CD4-positive, alpha-beta T cell treated with Interleukin-17A for 4 hours (primary cell): ENCODE results near the gene MXRA7.
"Not testable (repeated sequence)": the region's sequence is repeated elsewhere in the genome, so short reads cannot be mapped to it uniquely, and the experiment has no call there.

Experiments
- DNase-seq: peaks from one replicate; pipeline ENCODE4 v3.0.0-alpha.2; 2020; ENCODE audit warnings: mixed read lengths

MXRA7 gene

DNA sequence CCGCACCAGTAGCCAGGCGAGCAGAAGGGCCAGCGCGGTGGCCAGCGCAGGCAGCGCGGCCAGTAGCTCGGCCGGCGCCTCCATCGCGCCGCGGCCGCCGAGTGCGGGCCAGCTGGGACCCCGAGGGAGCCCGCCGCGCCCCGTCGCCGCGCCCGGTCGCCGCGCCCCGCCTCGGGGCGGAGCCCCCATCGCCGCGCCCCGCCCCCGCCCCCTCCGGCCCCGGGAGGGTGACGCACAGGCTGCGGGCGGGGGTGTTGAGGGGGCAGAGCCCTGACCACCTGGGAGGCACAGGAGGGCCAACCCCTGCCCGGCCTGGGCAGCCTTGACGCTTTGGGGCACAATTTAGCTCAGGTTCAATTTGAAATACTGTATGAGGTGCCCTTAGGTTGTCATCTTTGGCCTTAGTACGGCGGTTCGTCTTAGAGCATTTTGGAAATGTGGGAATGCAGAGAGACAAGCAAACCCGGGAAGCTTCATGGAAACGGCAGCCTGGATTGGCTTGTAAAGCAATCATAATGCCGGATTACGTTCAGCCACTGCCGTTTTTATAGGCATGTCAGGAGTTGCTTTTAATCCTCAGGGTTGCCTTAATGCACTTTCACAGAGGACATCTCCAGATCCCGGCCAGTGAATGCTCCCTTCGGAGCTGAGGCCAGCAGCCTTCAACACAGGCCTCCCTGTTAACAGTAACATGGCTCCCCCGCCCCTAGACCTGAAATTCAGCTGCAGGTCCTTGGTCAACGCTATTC is at the start of gene MXRA7:
MXRA7 (minus strand) TSS at position 103 of the 749 bp plus-strand sequence; CDS start at position 84, 19 bp downstream.
- DNase-seq = peak; percentile 71

- DNase-seq = no peak
Measured at GRCh38 chr17:76758570-76758969, 47.8 kb upstream of the MXRA7 start.

DNA sequence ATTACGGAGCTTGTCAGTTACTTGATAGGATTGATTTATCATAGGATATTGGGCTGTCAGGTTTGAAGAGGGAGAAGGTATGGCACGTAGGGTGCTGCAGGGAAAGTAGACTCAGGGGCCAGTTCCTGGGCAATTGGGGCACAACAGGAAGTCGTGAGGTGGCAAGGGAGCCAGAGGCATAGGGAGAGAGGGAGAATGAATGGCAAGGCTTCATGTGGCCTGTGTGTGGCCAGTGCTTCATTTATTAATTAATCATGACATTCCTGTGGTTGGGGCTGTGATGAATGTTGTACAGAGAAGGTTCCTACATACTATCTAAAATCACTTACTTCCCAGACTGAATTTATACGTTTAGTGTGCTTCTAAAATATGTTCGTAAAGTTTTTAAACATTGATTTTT is 46.5 kb upstream of the MXRA7 start:
- no peak for DNase-seq

- no peak for DNase-seq
Measured at GRCh38 chr17:76755285-76755684, 44.5 kb upstream of the MXRA7 start.

GRCh38 chr17:76753061-76753961 is 42.5 kb upstream of the MXRA7 start:
- DNase-seq = peak; percentile 32

DNA sequence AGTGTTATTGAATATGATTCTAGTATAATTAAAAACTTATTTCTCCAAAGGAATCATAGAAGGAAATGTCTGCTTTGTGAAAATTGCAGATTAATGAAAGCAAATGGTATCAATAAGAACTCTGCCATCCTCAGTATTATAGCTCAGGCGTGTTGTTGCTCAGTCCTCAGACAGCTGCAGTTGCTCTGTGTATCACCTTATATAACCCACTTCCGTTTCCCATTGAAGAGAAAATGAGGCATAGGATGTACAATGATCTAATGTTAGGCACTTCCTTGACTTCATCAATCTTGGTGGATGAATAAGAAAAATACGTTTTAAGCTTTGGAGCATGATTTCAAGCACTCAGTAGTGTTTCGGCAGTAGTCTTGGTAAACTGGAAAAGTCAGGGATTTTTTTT is 41.2 kb upstream of the MXRA7 start:
- peak; percentile 23 for DNase-seq

DNA sequence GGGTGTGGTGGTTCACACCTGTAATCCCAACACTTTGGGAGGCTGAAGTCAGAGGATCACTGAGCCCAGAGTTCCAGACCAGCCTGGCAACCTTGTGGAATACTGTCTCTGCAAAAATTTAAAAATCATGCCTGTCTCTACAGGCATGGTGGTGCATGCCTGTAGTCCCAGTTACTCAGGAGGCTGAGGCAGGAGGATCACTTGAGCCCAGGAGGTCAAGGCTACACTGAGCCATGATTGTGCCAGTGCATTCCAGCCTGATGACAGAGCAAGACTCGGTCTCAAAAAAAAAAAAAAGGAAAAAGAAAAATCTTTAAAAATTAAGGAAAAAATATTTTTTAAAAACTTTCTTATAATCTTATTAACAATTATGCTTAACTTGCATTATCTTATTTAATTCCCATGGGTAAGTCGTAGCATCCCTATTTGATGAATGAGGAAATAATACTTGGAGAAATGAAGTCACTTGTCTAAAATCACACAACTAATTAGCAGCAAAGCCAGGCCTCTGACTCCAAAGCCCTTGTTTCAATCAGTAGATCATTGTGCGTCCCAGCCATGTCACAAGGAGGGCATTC is 40.7 kb upstream of the MXRA7 start:
- no peak for DNase-seq

- no peak for DNase-seq
Measured at GRCh38 chr17:76748657-76749056, 37.9 kb upstream of the MXRA7 start.

GRCh38 chr17:76747716-76748363 is 37.1 kb upstream of the MXRA7 start:
- DNase-seq = no peak

DNA sequence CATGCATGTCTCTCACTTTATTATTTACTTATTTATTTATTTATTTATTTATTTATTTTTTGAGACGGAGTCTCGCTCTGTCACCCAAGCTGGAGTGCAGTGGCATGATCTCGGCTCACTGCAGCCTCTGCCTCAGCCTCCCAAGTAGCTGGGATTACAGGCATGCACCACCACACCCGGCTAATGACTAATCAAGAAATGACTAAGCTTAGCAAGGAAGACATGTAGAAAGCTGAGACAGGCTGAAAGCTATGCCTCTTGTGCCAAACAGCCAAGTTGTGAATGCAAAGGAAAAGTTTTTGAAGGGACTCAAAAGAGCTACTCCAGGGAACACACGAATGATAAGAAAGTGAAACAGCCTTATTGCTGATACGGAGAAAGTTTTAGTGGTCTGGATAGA is 35.0 kb upstream of the MXRA7 start:
- not testable (repeated sequence) for DNase-seq

DNA sequence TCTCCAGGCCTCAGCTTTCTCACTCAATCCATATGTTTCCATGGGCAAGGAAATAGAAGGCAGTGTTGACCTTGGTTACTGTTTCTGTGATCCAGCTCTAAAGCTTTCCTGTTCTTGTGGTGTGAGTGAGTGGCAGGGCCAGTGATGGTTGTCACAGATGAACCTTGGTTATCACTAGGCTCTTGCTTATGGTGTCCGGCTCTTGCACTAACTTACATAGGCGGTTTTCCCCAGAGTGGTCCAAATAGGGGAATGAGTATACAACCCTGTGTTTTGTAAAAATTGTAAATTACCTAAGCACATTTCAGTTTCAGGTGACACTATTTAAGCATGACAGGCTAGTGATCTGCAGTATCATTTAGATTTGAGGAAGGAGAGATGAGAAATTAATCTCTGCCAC is 34.0 kb upstream of the MXRA7 start:
- no peak for DNase-seq

DNA sequence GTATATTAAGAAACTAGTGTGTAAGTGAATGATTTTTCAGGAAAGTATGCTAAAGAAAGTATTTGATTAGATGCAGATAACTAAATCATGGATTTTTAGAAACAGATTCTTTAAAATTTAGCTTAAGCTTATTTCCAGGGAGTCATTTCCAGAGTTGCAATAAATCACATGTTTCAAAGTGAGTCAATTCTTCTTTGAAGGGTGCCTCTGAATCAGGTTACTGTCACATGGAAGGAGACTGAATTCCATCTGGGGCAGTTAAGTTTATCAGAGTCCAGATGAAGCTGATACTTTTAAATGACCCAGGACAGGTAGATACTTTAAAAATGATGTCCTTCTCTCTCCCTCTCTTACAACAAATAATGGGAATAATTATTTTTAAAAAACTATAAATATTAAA is 32.2 kb upstream of the MXRA7 start:
- DNase-seq = no peak

DNA sequence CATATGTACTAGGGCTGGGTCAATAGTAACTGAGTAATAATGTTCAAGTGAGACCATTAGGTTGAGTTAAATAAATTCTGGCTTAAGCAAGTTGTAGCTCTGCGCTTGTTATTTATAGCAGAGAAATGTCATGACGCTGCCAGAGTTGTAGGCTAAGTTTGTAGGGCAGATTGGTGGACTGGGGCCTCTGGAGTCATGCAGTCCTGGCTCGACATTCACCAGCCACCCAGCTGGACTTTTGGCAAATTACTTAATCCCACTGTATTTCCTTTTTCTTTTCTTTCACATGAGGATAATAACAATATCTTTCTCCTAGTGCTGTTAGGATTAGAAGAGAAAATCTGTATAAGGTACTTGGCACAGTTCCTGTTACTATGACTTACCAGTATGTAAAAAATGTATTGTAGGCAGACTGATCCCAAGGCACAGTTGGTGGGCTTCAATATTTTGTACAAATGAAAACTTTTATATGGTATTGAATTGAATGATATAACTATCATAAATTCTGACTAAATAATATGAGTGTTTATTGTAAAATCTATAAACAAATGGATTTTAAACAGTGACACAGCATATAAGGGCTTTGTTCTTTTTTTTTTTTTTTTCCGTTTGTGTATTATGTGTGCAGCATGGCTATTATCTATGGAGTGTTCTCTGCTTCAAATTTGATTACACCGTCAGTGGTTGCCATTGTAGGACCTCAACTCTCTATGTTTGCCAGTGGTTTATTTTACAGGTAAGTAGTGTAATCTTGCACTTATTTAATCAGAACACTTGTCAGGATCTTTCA is 29.8 kb upstream of the MXRA7 start:
- DNase-seq = no peak

GRCh38 chr17:76739568-76740115 is 28.9 kb upstream of the MXRA7 start:
- DNase-seq = not testable (repeated sequence)

DNA sequence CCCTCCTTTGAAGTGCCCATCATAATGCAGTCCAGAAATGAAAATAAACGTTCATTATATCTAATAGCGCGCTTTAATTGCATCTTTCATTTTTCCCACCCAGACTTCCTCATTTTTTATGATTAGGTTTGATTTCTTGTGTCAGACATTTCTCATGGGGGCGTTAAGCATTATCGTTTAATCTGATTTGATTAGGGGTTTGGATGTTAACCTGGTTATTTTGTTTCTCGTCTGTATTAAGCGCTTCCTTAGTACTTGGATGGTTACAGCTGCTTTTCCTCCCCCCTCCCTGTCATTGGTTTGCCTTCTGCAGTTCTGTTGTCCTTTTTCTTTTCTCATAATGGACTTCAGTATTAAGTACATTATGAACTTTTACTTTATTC is 27.7 kb upstream of the MXRA7 start:
- no peak for DNase-seq

DNA sequence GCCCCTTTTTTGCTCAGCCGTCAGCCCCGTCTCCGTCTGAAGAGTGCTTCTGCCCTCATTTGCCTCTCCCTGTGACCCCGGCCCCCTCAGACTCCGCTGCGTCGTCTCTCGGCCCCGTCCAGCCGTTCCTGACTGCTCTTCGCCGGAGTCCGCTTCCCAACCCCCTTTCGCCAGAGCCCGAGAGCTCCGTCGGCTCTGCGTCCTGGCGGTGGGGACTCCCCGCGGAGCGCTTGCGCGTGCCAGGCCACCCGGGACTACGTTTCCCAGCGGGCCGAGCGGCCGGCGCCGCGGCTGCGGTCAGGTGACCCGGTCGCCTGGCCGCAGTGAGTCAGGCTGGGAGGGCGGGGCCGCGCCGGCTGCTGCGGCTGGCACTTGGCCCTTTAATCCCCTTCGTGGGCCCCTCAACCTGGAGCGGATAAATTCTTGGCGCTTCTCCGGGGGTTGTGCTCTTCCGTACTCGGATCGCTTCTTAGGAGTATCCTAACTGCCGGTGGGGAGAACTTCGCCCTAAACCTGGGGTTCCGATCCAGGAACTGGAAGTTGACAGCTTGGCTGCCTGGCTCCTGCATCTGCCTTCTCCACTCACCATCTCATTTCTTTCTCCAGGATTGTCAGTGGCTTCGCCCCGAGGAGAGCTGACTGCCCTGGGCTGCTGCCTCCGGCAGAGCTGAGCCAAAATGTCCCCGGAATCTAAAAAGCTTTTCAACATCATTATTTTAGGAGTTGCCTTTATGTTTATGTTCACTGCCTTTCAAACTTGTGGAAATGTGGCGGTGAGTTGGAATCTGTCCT is 27.1 kb upstream of the MXRA7 start, which contains the start of gene MFSD11:
MFSD11 (plus strand) TSS at position 444 of the 792 bp plus-strand sequence; CDS start at position 678, 234 bp downstream.
- peak; percentile 94 for DNase-seq

- peak; percentile 98 for DNase-seq
Measured at GRCh38 chr17:76737082-76737675, 26.4 kb upstream of the MXRA7 start, which contains the start of gene SRSF2. Gene SRSF2 (minus strand): TSS chr17:76737331. CDS start chr17:76737160, 171 bp downstream.

DNA sequence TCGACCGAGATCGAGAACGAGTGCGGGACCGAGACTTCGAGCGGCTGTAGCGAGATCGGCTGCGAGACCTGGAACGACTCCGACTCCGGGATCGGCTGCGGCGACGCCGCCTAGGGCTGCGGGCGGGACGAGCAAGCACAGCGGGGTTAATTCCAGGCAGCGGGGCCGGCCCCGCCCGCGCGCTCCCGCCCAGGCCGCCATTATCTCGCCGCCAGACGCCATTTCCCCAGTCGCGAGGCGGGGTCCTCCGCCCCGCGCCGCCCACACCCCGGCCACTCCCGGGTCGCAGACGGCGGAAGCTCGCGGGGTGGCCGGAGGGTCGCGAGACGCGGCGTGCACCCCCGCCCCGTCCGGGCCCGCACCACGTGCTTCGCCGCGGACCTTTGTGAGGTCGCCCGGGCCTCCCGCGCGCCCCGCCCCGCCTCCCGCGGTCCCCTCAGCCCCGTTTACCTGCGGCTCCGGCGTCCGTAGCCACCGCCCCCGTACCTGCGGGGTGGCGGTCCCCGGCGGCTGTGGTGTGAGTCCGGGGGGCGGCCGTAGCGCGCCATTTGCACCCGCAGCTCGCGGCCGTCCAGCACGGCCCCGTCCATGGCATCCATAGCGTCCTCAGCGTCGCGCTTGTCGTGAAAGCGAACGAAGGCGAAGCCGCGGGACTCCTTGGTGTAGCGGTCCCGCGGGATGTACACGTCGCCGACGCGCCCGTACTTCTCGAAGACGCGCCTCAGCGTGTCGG is 25.8 kb upstream of the MXRA7 start:
- peak; percentile 80 for DNase-seq

GRCh38 chr17:76735586-76736348 is 25.0 kb upstream of the MXRA7 start:
- DNase-seq = no peak
